22Rv1 (cell line): ENCODE data around the gene CARF.

Source experiments
- CTCF ChIP-seq: fragments of 450-650 bp; IDR thresholded peaks from 2 replicates; pipeline ENCODE4 v1.5.1; 2017; ENCODE audit warnings: mild to moderate bottlenecking
- ZFX ChIP-seq: fragments of 450-650 bp; IDR thresholded peaks from 2 replicates; pipeline ENCODE4 v1.6.1; 2017; ENCODE audit warnings: antibody characterized with exemption, borderline replicate concordance

- TF ChIP-seq CTCF = no peak
- TF ChIP-seq ZFX = no peak
Measured at GRCh38 chr2:203003716-203004115, 91.6 kb downstream of the CARF start.
